Gastrocnemius medialis (tissue), 4 donors: ENCODE measurements around the gene EDNRB. TPM values are rescaled to one million over a fixed set of nuclear protein-coding genes. Genes with fewer than 3 reads are reported as not detected.

Experiments used
- ATAC-seq, 2 donors: fragments of 150-250 bp; one replicate each; pipeline ENCODE4 v1.9.1; 2016
- DNase-seq, 2 donors: peaks; one replicate each; pipeline ENCODE4 v3.0.0-alpha.2; 2019
- H3K27ac ChIP-seq, 4 donors: fragments of 200-600 bp; sonication (generic); 1 replicate in 1 of 4; 2 replicates in 3 of 4; pipeline ENCODE4 v1.5.1; 2016 to 2018; ENCODE audit warnings: mild to moderate bottlenecking in 2 of 4, moderate library complexity in 1 of 4
- H3K27me3 ChIP-seq, 3 donors: fragments of 200-600 bp; sonication (generic) in 2 of 3; 1 replicate in 1 of 3; 2 replicates in 2 of 3; pipeline versions ENCODE4 v1.5.1 to v1.6.0; 2016 to 2019; ENCODE audit warnings: mild to moderate bottlenecking in 1 of 3, moderate library complexity in 1 of 3
- H3K36me3 ChIP-seq, 2 donors: fragments of 200-600 bp; sonication (generic) in 1 of 2; one replicate each; pipeline ENCODE4 v1.5.1; 2017 to 2018
- H3K4me1 ChIP-seq, 2 donors: fragments of 200-600 bp; sonication (generic) in 1 of 2; one replicate each; pipeline ENCODE4 v1.5.1; 2016 to 2017; ENCODE audit warnings: mild to moderate bottlenecking in 2 of 2
- H3K4me3 ChIP-seq, 4 donors: fragments of 200-600 bp; sonication (generic) in 3 of 4; 1 replicate in 1 of 4; 2 replicates in 3 of 4; pipeline ENCODE4 v1.5.1; 2016 to 2019; ENCODE audit warnings: mild to moderate bottlenecking in 2 of 4
- H3K9me3 ChIP-seq, 3 donors: fragments of 200-600 bp; sonication (generic) in 2 of 3; 1 replicate in 1 of 3; 2 replicates in 2 of 3; pipeline ENCODE4 v1.5.1; 2016 to 2019
- POLR2A ChIP-seq, 2 donors: fragments of 450-650 bp; IDR thresholded peaks; one replicate each; pipeline ENCODE4 v1.6.1; 2017; ENCODE audit warnings: antibody characterized with exemption in 2 of 2, mild to moderate bottlenecking in 2 of 2, moderate library complexity in 2 of 2
- in situ Hi-C, 4 donors: fragments of 200-750 bp; cut with MboI; loops; one replicate each; pipeline versions ENCODE4 v1.15.0 to v1.8.0; 2017; ENCODE audit warnings: low sequenced_read_pairs in 4 of 4
- intact Hi-C: fragments of 100-400 bp; cut with DNase I; formaldehyde crosslinking; loops from one replicate; pipeline ENCODE4 v1.15.1; 2023; ENCODE audit warnings: low total_unique reads
- total RNA-seq, 4 donors: library from RNA; depleted of rRNA; stranded (reverse); fragments of >200 nt; gene quantifications; one replicate each; pipeline versions ENCODE4 v1.1.0 to v1.2.3, GENCODE V29; 2016
- TF ChIP-seq, protein P1 (sequence below), 5 experiments: fragments of 450-650 bp in 3 of 5; fragments of 200-600 bp in 2 of 5; sonication (generic) in 2 of 5; IDR thresholded peaks in 4 of 5; conservative IDR thresholded peaks in 1 of 5; 1 replicate in 4 of 5; 2 replicates in 1 of 5; pipeline ENCODE4 v1.5.1; 2016 to 2019; ENCODE audit warnings: antibody characterized with exemption in 5 of 5, mild to moderate bottlenecking in 3 of 5, moderate library complexity in 3 of 5

The EDNRB gene
- total RNA-seq, 4 donors from 2014 or later, result 13.6 to 35.1 (median 20.1) TPM

DNA sequence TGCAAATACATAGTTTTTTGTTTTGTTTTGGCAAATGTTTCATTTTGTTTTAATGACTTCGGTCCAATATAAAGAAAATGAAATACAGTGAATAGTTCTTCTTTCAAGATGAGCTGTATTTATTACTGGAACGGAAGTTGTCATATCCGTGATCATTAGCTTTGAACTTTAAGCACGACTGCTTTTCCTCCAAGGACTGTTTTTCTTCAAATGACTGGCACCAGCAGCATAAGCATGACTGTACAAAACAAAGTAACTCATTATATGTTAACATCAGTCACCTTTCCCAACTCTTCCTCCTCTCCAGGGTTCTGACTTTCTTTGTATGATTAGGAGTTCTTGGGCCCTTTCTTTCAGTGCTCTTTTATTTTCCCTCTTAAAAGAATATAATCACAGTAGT lies 20.5 kb downstream of the EDNRB start:
- peak in 1 of 2 donors; percentile 55 for ATAC-seq
- Histone ChIP-seq H3K27ac (peak overlapping the region; percentile 52 to 73 (median 68)), H3K4me3 (no peak overlapping the region), H3K36me3 (no peaks in the 10 kb centered on the region), H3K4me1 (no peaks in the 10 kb centered on the region), H3K27me3 (no peaks in the 10 kb centered on the region), H3K9me3 (no peaks in the 10 kb centered on the region)
- no peak for TF ChIP-seq POLR2A (IDR thresholded peaks at IDR 0.05)
- TF ChIP-seq, protein P1, sequence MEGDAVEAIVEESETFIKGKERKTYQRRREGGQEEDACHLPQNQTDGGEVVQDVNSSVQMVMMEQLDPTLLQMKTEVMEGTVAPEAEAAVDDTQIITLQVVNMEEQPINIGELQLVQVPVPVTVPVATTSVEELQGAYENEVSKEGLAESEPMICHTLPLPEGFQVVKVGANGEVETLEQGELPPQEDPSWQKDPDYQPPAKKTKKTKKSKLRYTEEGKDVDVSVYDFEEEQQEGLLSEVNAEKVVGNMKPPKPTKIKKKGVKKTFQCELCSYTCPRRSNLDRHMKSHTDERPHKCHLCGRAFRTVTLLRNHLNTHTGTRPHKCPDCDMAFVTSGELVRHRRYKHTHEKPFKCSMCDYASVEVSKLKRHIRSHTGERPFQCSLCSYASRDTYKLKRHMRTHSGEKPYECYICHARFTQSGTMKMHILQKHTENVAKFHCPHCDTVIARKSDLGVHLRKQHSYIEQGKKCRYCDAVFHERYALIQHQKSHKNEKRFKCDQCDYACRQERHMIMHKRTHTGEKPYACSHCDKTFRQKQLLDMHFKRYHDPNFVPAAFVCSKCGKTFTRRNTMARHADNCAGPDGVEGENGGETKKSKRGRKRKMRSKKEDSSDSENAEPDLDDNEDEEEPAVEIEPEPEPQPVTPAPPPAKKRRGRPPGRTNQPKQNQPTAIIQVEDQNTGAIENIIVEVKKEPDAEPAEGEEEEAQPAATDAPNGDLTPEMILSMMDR (IDR thresholded peaks at IDR 0.05 in 4 of 5, conservative IDR thresholded peaks at IDR 0.05 in 1 of 5), result no peak
- in situ Hi-C loops, result no loop called here
- DNase-seq, result no peak
- intact Hi-C loops, result loop anchor here (10.0 kb wide), 1 partner anchor 207 kb away; no protein-coding TSS in a partner anchor

DNA sequence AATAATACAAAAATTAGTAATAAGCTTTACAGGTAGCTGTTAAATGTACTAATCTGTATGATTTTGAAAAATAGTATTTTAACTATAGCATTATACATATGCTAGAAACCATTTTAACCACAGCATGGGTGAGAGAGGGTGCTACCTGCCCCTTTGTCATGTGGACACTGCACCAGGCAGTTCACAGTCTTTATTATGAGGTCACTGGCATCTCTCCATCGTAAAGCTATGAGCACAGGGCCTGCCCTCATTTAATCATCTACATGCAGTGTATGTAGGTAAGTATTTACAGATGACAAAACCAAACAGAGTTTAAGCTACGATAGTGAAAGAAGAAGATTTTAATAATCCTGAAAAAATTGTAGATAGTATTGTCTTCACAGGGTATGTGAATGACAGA lies 21.7 kb downstream of the EDNRB start:
- in situ Hi-C loops, result no loop called here
- ATAC-seq (no peak), DNase-seq (no peak)
- Histone ChIP-seq H3K4me1 (no peaks in the 10 kb centered on the region), H3K36me3 (no peaks in the 10 kb centered on the region), H3K9me3 (no peaks in the 10 kb centered on the region), H3K27ac (peak overlapping the region; percentile 52 to 73 (median 68)), H3K27me3 (no peaks in the 10 kb centered on the region), H3K4me3 (no peak overlapping the region)
- intact Hi-C loops, result loop anchor here (10.0 kb wide), 1 partner anchor 208 kb away; no protein-coding TSS in a partner anchor
- no peak for TF ChIP-seq POLR2A (IDR thresholded peaks at IDR 0.05)

DNA sequence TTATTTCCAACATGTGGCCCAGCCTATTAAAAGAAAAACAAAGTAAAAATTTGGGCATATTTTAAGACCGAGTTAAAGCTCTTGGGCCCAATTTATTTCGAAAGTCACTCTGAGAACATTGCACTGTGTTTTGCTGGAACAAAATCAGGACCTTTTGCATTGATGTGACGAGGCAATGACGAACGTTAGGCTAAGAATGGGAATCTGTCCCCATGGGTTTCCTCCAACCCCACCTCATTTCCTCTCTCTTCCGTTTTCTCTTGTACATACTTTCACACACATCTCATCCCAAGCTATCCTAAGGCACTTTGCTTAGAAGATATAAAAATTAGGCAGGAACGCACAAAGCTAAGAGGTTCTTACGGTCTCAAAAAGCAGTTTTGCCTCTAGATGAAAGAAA lies 22.1 kb downstream of the EDNRB start:
- peak; percentile 91 to 96 for ATAC-seq

DNA sequence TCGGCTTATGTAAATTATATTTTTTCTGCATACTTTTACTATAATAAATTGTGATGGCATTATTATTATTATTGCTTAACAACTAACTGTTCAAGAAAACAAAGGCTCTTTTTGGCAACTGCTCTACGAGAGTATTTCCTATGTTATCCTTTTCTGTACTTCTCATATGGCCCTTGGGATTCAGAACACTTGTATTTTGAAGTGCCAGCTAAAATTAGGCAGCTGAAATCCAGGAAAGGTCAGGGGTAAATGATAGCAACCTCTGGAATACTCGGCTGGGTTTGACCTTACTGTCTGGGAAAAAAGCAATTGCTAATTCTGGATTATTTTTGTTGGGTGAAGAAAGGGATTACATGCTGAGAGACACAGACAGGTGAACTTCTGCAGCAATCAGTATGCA lies 23.9 kb downstream of the EDNRB start:
- no peaks in the 10 kb centered on the region for H3K4me1 ChIP-seq
- H3K27ac ChIP-seq, result no peak overlapping the region
- intact Hi-C loops (loop anchor here (10.0 kb wide), 1 partner anchor 210 kb away; no protein-coding TSS in a partner anchor), in situ Hi-C loops (no loop called here)
- no peak overlapping the region for H3K4me3 ChIP-seq
- TF ChIP-seq POLR2A (IDR thresholded peaks at IDR 0.05), result no peak
- TF ChIP-seq, protein P1 (IDR thresholded peaks at IDR 0.05 in 4 of 5, conservative IDR thresholded peaks at IDR 0.05 in 1 of 5), result no peak
- ATAC-seq (no peak), DNase-seq (no peak)
- H3K36me3 ChIP-seq, result no peaks in the 10 kb centered on the region
- no peaks in the 10 kb centered on the region for H3K27me3 ChIP-seq
- H3K9me3 ChIP-seq, result no peaks in the 10 kb centered on the region

More for the DNA sequence above, 22.1 kb downstream of the EDNRB start:
- DNase-seq, result peak; percentile 16 to 50
- Histone ChIP-seq H3K9me3 (no peaks in the 10 kb centered on the region), H3K27me3 (no peaks in the 10 kb centered on the region), H3K27ac (peak overlapping the region; percentile 52 to 73 (median 68)), H3K4me1 (no peaks in the 10 kb centered on the region), H3K36me3 (no peaks in the 10 kb centered on the region), H3K4me3 (peak overlapping the region in 1 of 4 donors; percentile 14)
- intact Hi-C loops (loop anchor here (10.0 kb wide), 1 partner anchor 208 kb away; no protein-coding TSS in a partner anchor), in situ Hi-C loops (no loop called here)
- peak in 1 of 2 donors; percentile 45 for TF ChIP-seq POLR2A (IDR thresholded peaks at IDR 0.05)
- TF ChIP-seq, protein P1 (IDR thresholded peaks at IDR 0.05 in 4 of 5, conservative IDR thresholded peaks at IDR 0.05 in 1 of 5), result no peak

DNA sequence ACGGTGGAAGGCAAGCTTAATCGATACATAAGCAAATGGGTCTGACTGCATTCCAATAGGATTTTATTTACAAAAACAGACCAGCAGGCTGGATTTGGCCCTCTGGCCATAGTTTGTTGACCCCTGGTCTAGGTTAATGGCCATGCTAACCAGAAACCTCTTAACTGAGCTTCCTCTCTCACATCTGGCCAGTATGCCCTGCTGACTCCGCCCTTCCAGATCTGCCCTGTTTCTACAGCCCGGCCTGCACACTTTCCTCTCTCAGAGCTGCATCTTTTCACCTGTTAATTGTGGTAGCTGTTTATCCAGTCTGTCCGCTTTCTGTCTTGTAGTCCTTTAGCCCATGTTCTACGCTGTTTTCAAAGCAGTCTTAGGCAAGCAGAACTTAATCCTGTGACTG lies 25.6 kb downstream of the EDNRB start:
- Histone ChIP-seq H3K27ac (no peak overlapping the region), H3K27me3 (no peaks in the 10 kb centered on the region), H3K4me3 (no peak overlapping the region), H3K9me3 (no peaks in the 10 kb centered on the region), H3K36me3 (no peaks in the 10 kb centered on the region), H3K4me1 (no peaks in the 10 kb centered on the region)
- in situ Hi-C loops, result no loop called here
- TF ChIP-seq, protein P1 (IDR thresholded peaks at IDR 0.05 in 4 of 5, conservative IDR thresholded peaks at IDR 0.05 in 1 of 5), result no peak
- no peak for TF ChIP-seq POLR2A (IDR thresholded peaks at IDR 0.05)
- DNase-seq (no peak), ATAC-seq (no peak)
- intact Hi-C loops, result loop anchor here (10.0 kb wide), 1 partner anchor 212 kb away; no protein-coding TSS in a partner anchor
